HCT116 (cell line): ENCODE measurements around the gene ALX3. TPM values are rescaled to one million over a fixed set of nuclear protein-coding genes. Genes with fewer than 3 reads are reported as not detected.

ENCODE experiments used
- ATAC-seq: fragments of 200-7000 bp; cut with Tn5 transposase; 2 replicates; pipeline ENCODE4 v1.9.1; 2020; ENCODE audit warnings: mild to moderate bottlenecking, moderate library complexity
- BruUV-seq: library from RNA; stranded (reverse); fragments of 400-500 nt; replicated peaks from 2 replicates; lab custom pipeline; 2021; lab: Mats Ljungman, UMichigan
- CTCF ChIA-PET: fragments of 300-600 bp; sonication (Branson Sonifier 250); formaldehyde crosslinking; loops from one replicate; lab custom pipeline; 2021; ENCODE audit warnings: antibody characterized with exemption; lab: Charles Lee
- POLR2A ChIA-PET: fragments of 300-600, 350-600 bp; sonication (Branson Sonifier 250); formaldehyde crosslinking; loops from one replicate; lab custom pipeline; 2021; ENCODE audit warnings: antibody characterized with exemption; lab: Charles Lee
- RAD21 ChIA-PET, 2 experiments: fragments of 300-600 bp; sonication (Branson Sonifier 250); formaldehyde crosslinking; loops; one replicate each; lab custom pipeline; 2023; ENCODE audit warnings: low total read pairs in 2 of 2; ENCODE audit not compliant: uncharacterized antibody in 2 of 2, unreplicated experiment in 2 of 2, low non-redundant PET in 1 of 2; lab: Charles Lee
- DNase-seq: peaks from one replicate; pipeline ENCODE4 v3.0.0-alpha.2; 2010; ENCODE audit warnings: low read depth, low spot score
- H2AFZ ChIP-seq: fragments of 200-600 bp; shearing (Covaris generic), sonication (generic); 2 replicates; pipeline ENCODE4 v1.6.1; 2017; ENCODE audit warnings: low read depth, mixed run types, mixed read lengths, antibody characterized with exemption, low read length; ENCODE audit not compliant: poor library complexity, severe bottlenecking
- H3K27ac ChIP-seq: 2 replicates; pipeline ENCODE4 v1.5.1; 2012; ENCODE audit warnings: low read depth, low read length
- H3K27me3 ChIP-seq: fragments of 200-600 bp; sonication (generic); 2 replicates; pipeline ENCODE4 v1.6.1; 2016; ENCODE audit warnings: mixed run types, low read length, mixed read lengths; ENCODE audit not compliant: insufficient read depth
- H3K36me3 ChIP-seq, 2 experiments: fragments of 200-500 bp in 1 of 2; fragments of 200-600 bp in 1 of 2; sonication (Bioruptor generic) in 1 of 2; sonication (generic) in 1 of 2; 2 replicates each; pipeline versions ENCODE4 v1.5.1 to v1.6.1; 2014 to 2016; ENCODE audit warnings: low read length in 2 of 2, inconsistent platforms in 1 of 2, mixed read lengths in 1 of 2, mixed run types in 1 of 2; ENCODE audit not compliant: insufficient read depth in 2 of 2, control insufficient read depth in 1 of 2
- H3K4me1 ChIP-seq, 2 experiments: fragments of 200-600 bp in 1 of 2; sonication (generic) in 1 of 2; 2 replicates each; pipeline versions ENCODE4 v1.5.1 to v1.6.1; 2012 to 2017; ENCODE audit warnings: low read length in 2 of 2, inconsistent platforms in 1 of 2, mild to moderate bottlenecking in 1 of 2, mixed read lengths in 1 of 2, mixed run types in 1 of 2, moderate library complexity in 1 of 2; ENCODE audit not compliant: insufficient read depth in 2 of 2, control insufficient read depth in 1 of 2
- H3K4me2 ChIP-seq: fragments of 200-600 bp; sonication (generic); 2 replicates; pipeline ENCODE4 v1.6.1; 2017; ENCODE audit warnings: mixed run types, low read length, mixed read lengths
- H3K4me3 ChIP-seq, 2 experiments: fragments of 200-600 bp in 1 of 2; sonication (generic) in 1 of 2; replicated peaks in 1 of 2; 2 replicates each; pipeline ENCODE4 v1.5.1; 2011 to 2016; ENCODE audit warnings: low read length in 2 of 2, control low read depth in 1 of 2, low read depth in 1 of 2, mild to moderate bottlenecking in 1 of 2, mixed read lengths in 1 of 2, mixed run types in 1 of 2
- H3K79me2 ChIP-seq: fragments of 200-600 bp; sonication (generic); 2 replicates; pipeline ENCODE4 v1.6.1; 2017; ENCODE audit warnings: mild to moderate bottlenecking, mixed run types, low read length, moderate library complexity, mixed read lengths; ENCODE audit not compliant: insufficient read depth
- H3K9ac ChIP-seq: fragments of 200-600 bp; sonication (generic); 2 replicates; pipeline ENCODE4 v1.6.1; 2016; ENCODE audit warnings: low read length, mixed read lengths
- H3K9me2 ChIP-seq: fragments of 200-600 bp; sonication (generic), shearing (Covaris generic); 2 replicates; pipeline ENCODE4 v1.6.1; 2017; ENCODE audit warnings: mixed run types, mild to moderate bottlenecking, moderate library complexity; ENCODE audit not compliant: insufficient read depth
- H3K9me3 ChIP-seq, 2 experiments: fragments of 200-500 bp in 1 of 2; fragments of 200-600 bp in 1 of 2; sonication (Bioruptor generic) in 1 of 2; sonication (generic) in 1 of 2; 2 replicates each; pipeline ENCODE4 v1.6.1; 2014 to 2017; ENCODE audit warnings: low read length in 2 of 2, mixed read lengths in 2 of 2, inconsistent platforms in 1 of 2, low read depth in 1 of 2, mild to moderate bottlenecking in 1 of 2, mixed run types in 1 of 2, moderate library complexity in 1 of 2; ENCODE audit not compliant: control insufficient read depth in 1 of 2, insufficient read depth in 1 of 2
- H4K20me1 ChIP-seq: fragments of 200-600 bp; sonication (generic), shearing (Covaris generic); 2 replicates; pipeline ENCODE4 v1.6.1; 2017; ENCODE audit warnings: mixed run types, mild to moderate bottlenecking, moderate library complexity; ENCODE audit not compliant: insufficient read depth
- ATF3 ChIP-seq: IDR thresholded peaks from 2 replicates; pipeline ENCODE4 v1.6.1; 2012
- CBX3 ChIP-seq: IDR thresholded peaks from 2 replicates; pipeline ENCODE4 v1.6.1; 2012; ENCODE audit warnings: low read depth
- CEBPB ChIP-seq: IDR thresholded peaks from 2 replicates; pipeline ENCODE4 v1.6.1; 2012; ENCODE audit warnings: low read depth
- CTCF ChIP-seq, 3 experiments: fragments of 200-600 bp in 1 of 3; sonication (generic) in 1 of 3; IDR thresholded peaks in 2 of 3; conservative IDR thresholded peaks in 1 of 3; 2 replicates each; pipeline ENCODE4 v1.5.1; 2012 to 2017; ENCODE audit warnings: low read depth in 2 of 3, low read length in 2 of 3, antibody characterized with exemption in 1 of 3, borderline replicate concordance in 1 of 3, control low read depth in 1 of 3, mild to moderate bottlenecking in 1 of 3, mixed read lengths in 1 of 3, mixed run types in 1 of 3, moderate library complexity in 1 of 3; ENCODE audit not compliant: insufficient read depth in 1 of 3
- ELF1 ChIP-seq: IDR thresholded peaks from 2 replicates; pipeline ENCODE4 v1.6.1; 2012; ENCODE audit warnings: low read depth, borderline replicate concordance
- EZH2 ChIP-seq: fragments of 200-600 bp; sonication (generic); IDR thresholded peaks from 2 replicates; pipeline ENCODE4 v1.6.1; 2017; ENCODE audit warnings: antibody characterized with exemption, mixed run types
- FOSL1 ChIP-seq: IDR thresholded peaks from 2 replicates; pipeline ENCODE4 v1.6.1; 2012; ENCODE audit warnings: low read depth
- JUND ChIP-seq: IDR thresholded peaks from 2 replicates; pipeline ENCODE4 v1.6.1; 2012
- MAX ChIP-seq: IDR thresholded peaks from 2 replicates; pipeline ENCODE4 v1.6.1; 2012
- POLR2A ChIP-seq: IDR thresholded peaks from 2 replicates; pipeline ENCODE4 v1.7.0; 2011; ENCODE audit warnings: borderline replicate concordance; ENCODE audit not compliant: insufficient read depth, insufficient read length; ENCODE audit errors: extremely low read depth
- POLR2AphosphoS5 ChIP-seq: IDR thresholded peaks from 2 replicates; pipeline ENCODE4 v1.6.1; 2011; ENCODE audit warnings: mild to moderate bottlenecking, low read depth, low read length, moderate library complexity
- RAD21 ChIP-seq: IDR thresholded peaks from 2 replicates; pipeline ENCODE4 v1.6.1; 2012; ENCODE audit warnings: low read depth, mild to moderate bottlenecking
- REST ChIP-seq: IDR thresholded peaks from 2 replicates; pipeline ENCODE4 v1.6.1; 2012; ENCODE audit warnings: low read depth
- SIN3A ChIP-seq: IDR thresholded peaks from 2 replicates; pipeline ENCODE4 v1.6.1; 2012; ENCODE audit warnings: low read depth
- SP1 ChIP-seq: IDR thresholded peaks from 2 replicates; pipeline ENCODE4 v1.6.1; 2012; ENCODE audit warnings: low read depth
- TCF7L2 ChIP-seq: IDR thresholded peaks from 2 replicates; pipeline ENCODE4 v1.7.0; 2011; ENCODE audit warnings: borderline replicate concordance, inconsistent platforms; ENCODE audit not compliant: insufficient read depth, insufficient read length; ENCODE audit errors: extremely low read depth
- YY1 ChIP-seq: IDR thresholded peaks from 2 replicates; pipeline ENCODE4 v1.6.1; 2011; ENCODE audit warnings: low read length, low read depth, moderate library complexity, mild to moderate bottlenecking; ENCODE audit not compliant: insufficient replicate concordance; ENCODE audit errors: extremely low read depth
- ZBTB33 ChIP-seq: IDR thresholded peaks from 2 replicates; pipeline ENCODE4 v1.6.1; 2011; ENCODE audit warnings: mild to moderate bottlenecking, low read length, moderate library complexity; ENCODE audit not compliant: insufficient replicate concordance; ENCODE audit errors: extremely low read depth
- ZNF274 ChIP-seq: fragments of 200-500 bp; sonication (Bioruptor generic); IDR thresholded peaks from 2 replicates; pipeline ENCODE4 v1.6.1; 2014; ENCODE audit warnings: mild to moderate bottlenecking, low read depth, low read length, inconsistent platforms
- intact Hi-C: fragments of 100-400 bp; cut with micrococcal nuclease; formaldehyde crosslinking; loops from 2 replicates; pipeline ENCODE4 v1.10.0; 2022
- total RNA-seq: library from RNA; stranded (reverse); gene quantifications from one replicate; pipeline ENCODE4 v1.2.1, GENCODE V29; 2021; ENCODE audit not compliant: unreplicated experiment

The ALX3 gene
- total RNA-seq, 1 experiment from 2014 or later, result not detected

- Histone ChIP-seq H3K4me3 (no peak overlapping the region), H3K79me2 (peaks cover 19% of the 10 kb centered on the region), H2AFZ (no peak overlapping the region), H3K9ac (no peak overlapping the region), H4K20me1 (no peaks in the 10 kb centered on the region), H3K27me3 (no peaks in the 10 kb centered on the region), H3K9me3 (no peaks in the 10 kb centered on the region), H3K4me1 (peaks cover 3 to 5% of the 10 kb centered on the region in 2 experiments; a peak in 3 of 4 replicates), H3K27ac (no peak overlapping the region), H3K4me2 (no peak overlapping the region), H3K9me2 (no peaks in the 10 kb centered on the region), H3K36me3 (peaks cover 42 to 62% of the 10 kb centered on the region in 2 experiments; a peak in 3 of 4 replicates)
- BruUV-seq, result no TSS peak
- ChIA-PET CTCF (interaction anchor here (0.7 kb wide), 1 partner anchor 19 kb away, joined by 4 read pairs; no protein-coding TSS in a partner anchor), RAD21 (no interaction called here), POLR2A (no interaction called here)
- no peak for TF ChIP-seq POLR2A
- TF ChIP-seq EZH2, result no peak
- no peak for TF ChIP-seq CEBPB
- TF ChIP-seq ZBTB33, result no peak
- TF ChIP-seq TCF7L2, result no peak
- TF ChIP-seq ZNF274, result no peak
- TF ChIP-seq FOSL1, result no peak
- TF ChIP-seq CBX3, result no peak
- TF ChIP-seq POLR2AphosphoS5, result no peak
- no peak for TF ChIP-seq ATF3
- TF ChIP-seq SP1, result no peak
- TF ChIP-seq REST, result no peak
- no peak for TF ChIP-seq JUND
- no peak for TF ChIP-seq RAD21
- TF ChIP-seq MAX, result no peak
- no peak for TF ChIP-seq CTCF (IDR thresholded peaks at IDR 0.05 in 2 of 3, conservative IDR thresholded peaks at IDR 0.05 in 1 of 3; ENCODE audit: borderline replicate concordance in 1 of 3, insufficient read depth in 1 of 3, low read depth in 2 of 3, low read length in 2 of 3)
- TF ChIP-seq ELF1, result no peak
- TF ChIP-seq YY1, result no peak
- no peak for TF ChIP-seq SIN3A
- no peak for DNase-seq
- intact Hi-C loops, result no loop called here
- ATAC-seq, result no peak
These were observed 29.9 kb downstream of the ALX3 start for GRCh38 chr1:110040548-110040947.
